Ovary (tissue), 9 donors: ENCODE measurements around the gene PTMS. TPM values are rescaled to one million over a fixed set of nuclear protein-coding genes. Genes with fewer than 3 reads are reported as not detected.

Experiments used
- DNase-seq, 5 donors: peaks; one replicate each; pipeline ENCODE4 v3.0.0-alpha.2; 2019 to 2020
- H3K27ac ChIP-seq, 2 donors: fragments of 200-600 bp; one replicate each; pipeline versions ENCODE4 v1.5.1 to v1.8.0; 2019 to 2022
- H3K27me3 ChIP-seq: fragments of 200-600 bp; one replicate; pipeline ENCODE4 v1.8.0; 2022
- H3K36me3 ChIP-seq: fragments of 200-600 bp; sonication (generic); one replicate; pipeline ENCODE4 v1.5.1; 2019
- H3K4me1 ChIP-seq: one replicate; pipeline ENCODE4 v1.8.1; 2013; ENCODE audit warnings: mild to moderate bottlenecking, moderate library complexity; ENCODE audit not compliant: insufficient read depth
- H3K4me3 ChIP-seq: fragments of 200-600 bp; sonication (generic); one replicate; pipeline ENCODE4 v1.5.1; 2017
- H3K9me3 ChIP-seq, 2 donors: fragments of 200-600 bp in 1 of 2; sonication (generic) in 1 of 2; one replicate each; pipeline versions ENCODE4 v1.5.1 to v1.8.1; 2013 to 2019; ENCODE audit warnings: mild to moderate bottlenecking in 1 of 2, moderate library complexity in 1 of 2
- CTCF ChIP-seq, 3 donors: fragments of 450-650 bp in 2 of 3; fragments of 200-600 bp in 1 of 3; IDR thresholded peaks; one replicate each; pipeline versions ENCODE4 v1.5.1 to v1.8.0; 2016 to 2022; ENCODE audit warnings: antibody characterized with exemption in 3 of 3, mild to moderate bottlenecking in 1 of 3
- EP300 ChIP-seq: sonication (generic); formaldehyde crosslinking; IDR thresholded peaks from one replicate; pipeline ENCODE4 v1.6.1; 2017; ENCODE audit warnings: antibody characterized with exemption
- POLR2A ChIP-seq: fragments of 450-650 bp; IDR thresholded peaks from one replicate; pipeline ENCODE4 v1.6.1; 2017; ENCODE audit warnings: antibody characterized with exemption, mild to moderate bottlenecking, moderate library complexity
- WGBS, 3 donors: extraction: QIAGEN DNeasy Blood & Tissue Kit in 1 of 3; methylation state at CpG; one replicate each; pipeline versions ENCODE4 v1.1.5 to v1.1.7; 2013 to 2017; 5-methylcytosine and 5-hydroxymethylcytosine counted together
- intact Hi-C, 4 donors: fragments of 100-400 bp; cut with DNase I; formaldehyde crosslinking; loops; one replicate each; pipeline versions ENCODE4 v1.11.0 to v1.15.1; 2022 to 2023
- polyA plus RNA-seq, 2 donors: library from polyadenylated mRNA; stranded (reverse); fragments of 200-250 nt in 1 of 2; fragments of 350-450 nt in 1 of 2; fragmentation: Illumina TruSeq in 1 of 2; extraction: RNeasy Lipid Tissue Mini Kit (QIAGEN cat#74804) in 1 of 2; gene quantifications; one replicate each; pipeline ENCODE4 v1.2.3, GENCODE V29; 2013 to 2014
- total RNA-seq, 7 donors: library from RNA; depleted of rRNA in 2 of 7; stranded (reverse); fragments of >200 nt in 2 of 7; fragmentation: NEBNext Ultra II Directional in 3 of 7; extraction: Animal tissue kit (Norgen Biotek cat#: 25700) in 3 of 7; gene quantifications; one replicate each; pipeline versions ENCODE4 v1.1.0 to v1.2.4, GENCODE V29; 2016 to 2023
- donor health status: DM: no; HTN: no; CAD: no; lungs with moderate emphysema.
- donor health status: DM: no; HTN: no; CAD: no.
- donor health status: Bipolar disorder and iron deficiency.
- donor health status: DM: yes; HTN: yes; CAD: no.
- donor health status: DM: no; HTN: no; CAD: no.
- donor health status: DM: yes; HTN: yes; CAD: no.

PTMS gene
- total and polyA plus RNA-seq, 9 donors: 100 to 1,013 (median 576) TPM

- no peaks in the 10 kb centered on the region for H3K9me3 ChIP-seq
- H3K4me1 ChIP-seq: peaks cover 6% of the 10 kb centered on the region
- no peak for DNase-seq
- WGBS, 3 donors: 68 to 81% (median 70%) methylated on average over 5 of the region's 5 CpGs
- H3K27ac ChIP-seq: no peak overlapping the region
- TF ChIP-seq POLR2A: no peak
- TF ChIP-seq EP300: no peak
- no peak for TF ChIP-seq CTCF (IDR thresholded peaks at IDR 0.05)
- H3K4me3 ChIP-seq: no peak overlapping the region
- H3K36me3 ChIP-seq: no peaks in the 10 kb centered on the region
- intact Hi-C loops: loop anchor here in 2 of 4 donors (5.0 kb wide), 2 partner anchors 38 to 83 kb away; no protein-coding TSS in a partner anchor
- no peaks in the 10 kb centered on the region for H3K27me3 ChIP-seq
Observed at GRCh38 chr12:6820166-6820565, 54.0 kb downstream of the PTMS start.

Other genes starting within 250 kb of the PTMS start
- 1,000 to 10,000 TPM in 5 of 7 donors, 100 to 1,000 TPM in 2; 661 to 1,442 (median 1,249) TPM for gene GAPDH, start 231.8 kb upstream of the PTMS start, total RNA-seq
- 1,000 to 10,000 TPM; 1,086 to 1,247 TPM for gene GAPDH, start 231.8 kb upstream of the PTMS start, polyA plus RNA-seq
- 10 to 100 TPM; 10.9 to 31.4 (median 22.9) TPM for gene IFFO1, start 210.3 kb upstream of the PTMS start, total RNA-seq
- gene IFFO1, start 210.3 kb upstream of the PTMS start, polyA plus RNA-seq: 10 to 100 TPM in 1 of 2 donors, 1 to 10 TPM in 1; 9.7 to 25.9 TPM
- 10 to 100 TPM; 11.6 to 46.9 (median 24.5) TPM for gene NOP2, start 198.1 kb upstream of the PTMS start, total RNA-seq
- gene NOP2, start 198.1 kb upstream of the PTMS start, polyA plus RNA-seq: 10 to 100 TPM; 11.6 to 31.2 TPM
- 100 to 1,000 TPM; 137 to 297 (median 227) TPM for gene CHD4, start 159.0 kb upstream of the PTMS start, total RNA-seq
- gene CHD4, start 159.0 kb upstream of the PTMS start, polyA plus RNA-seq: 100 to 1,000 TPM; 118 to 177 TPM
- 1 to 10 TPM in 6 of 7 donors, under 1 TPM in 1; 0.83 to 2.2 (median 1.3) TPM for gene LPAR5, start 130.4 kb upstream of the PTMS start, total RNA-seq
- gene LPAR5, start 130.4 kb upstream of the PTMS start, polyA plus RNA-seq: 1 to 10 TPM in 1 of 2 donors, under 1 TPM in 1; 0.57 to 2.6 TPM
- 1 to 10 TPM in 3 of 7 donors, under 1 TPM in 4; 0.30 to 2.5 (median 0.92) TPM for gene ACRBP, start 118.9 kb upstream of the PTMS start, total RNA-seq
- 1 to 10 TPM in 1 of 2 donors, under 1 TPM in 1; 0.54 to 2.9 TPM for gene ACRBP, start 118.9 kb upstream of the PTMS start, polyA plus RNA-seq
- gene ING4, start 103.2 kb upstream of the PTMS start, total RNA-seq: 10 to 100 TPM; 26.1 to 39.9 (median 35.0) TPM
- gene ING4, start 103.2 kb upstream of the PTMS start, polyA plus RNA-seq: 10 to 100 TPM; 64.9 to 90.0 TPM
- gene ZNF384, start 77.0 kb upstream of the PTMS start, total RNA-seq: 10 to 100 TPM; 22.1 to 64.9 (median 58.2) TPM
- gene ZNF384, start 77.0 kb upstream of the PTMS start, polyA plus RNA-seq: 10 to 100 TPM; 44.4 to 59.0 TPM
- 1 to 10 TPM in 2 of 7 donors, under 1 TPM in 4, not detected in 1; 0.11 to 3.1 (median 0.85) TPM for gene PIANP, start 65.5 kb upstream of the PTMS start, total RNA-seq
- 1 to 10 TPM; 1.2 to 3.9 TPM for gene PIANP, start 65.5 kb upstream of the PTMS start, polyA plus RNA-seq
- 10 to 100 TPM; 36.4 to 61.4 (median 48.4) TPM for gene COPS7A, start 42.3 kb upstream of the PTMS start, total RNA-seq
- gene COPS7A, start 42.3 kb upstream of the PTMS start, polyA plus RNA-seq: 10 to 100 TPM; 45.7 to 74.8 TPM
- gene MLF2, start 13.2 kb upstream of the PTMS start, total RNA-seq: 100 to 1,000 TPM in 6 of 7 donors, 10 to 100 TPM in 1; 64.1 to 162 (median 141) TPM
- 100 to 1,000 TPM; 130 to 138 TPM for gene MLF2, start 13.2 kb upstream of the PTMS start, polyA plus RNA-seq
- gene LAG3, start 6.2 kb downstream of the PTMS start, total RNA-seq: 10 to 100 TPM in 6 of 7 donors, 1 to 10 TPM in 1; 8.5 to 21.8 (median 16.0) TPM
- gene LAG3, start 6.2 kb downstream of the PTMS start, polyA plus RNA-seq: 10 to 100 TPM in 1 of 2 donors, 1 to 10 TPM in 1; 4.7 to 13.7 TPM
- 10 to 100 TPM in 4 of 7 donors, 1 to 10 TPM in 3; 2.1 to 12.5 (median 10.3) TPM for gene CD4, start 23.2 kb downstream of the PTMS start, total RNA-seq
- 10 to 100 TPM in 1 of 2 donors, 1 to 10 TPM in 1; 7.3 to 40.2 TPM for gene CD4, start 23.2 kb downstream of the PTMS start, polyA plus RNA-seq
- 10 to 100 TPM in 2 of 7 donors, 1 to 10 TPM in 4, under 1 TPM in 1; 0.60 to 12.0 (median 7.6) TPM for gene GPR162, start 55.5 kb downstream of the PTMS start, total RNA-seq
- 1 to 10 TPM; 1.2 to 9.0 TPM for gene GPR162, start 55.5 kb downstream of the PTMS start, polyA plus RNA-seq
- 10 to 100 TPM; 24.0 to 92.3 (median 70.2) TPM for gene P3H3, start 62.0 kb downstream of the PTMS start, total RNA-seq
- 10 to 100 TPM in 1 of 2 donors, 1 to 10 TPM in 1; 4.7 to 48.8 TPM for gene P3H3, start 62.0 kb downstream of the PTMS start, polyA plus RNA-seq
- gene GNB3, start 74.6 kb downstream of the PTMS start, total RNA-seq: 10 to 100 TPM in 5 of 7 donors, 1 to 10 TPM in 1, under 1 TPM in 1; 0.34 to 15.0 (median 11.0) TPM
- 1 to 10 TPM; 1.8 to 7.8 TPM for gene GNB3, start 74.6 kb downstream of the PTMS start, polyA plus RNA-seq
- gene CDCA3, start 84.9 kb downstream of the PTMS start, total RNA-seq: 1 to 10 TPM in 2 of 7 donors, under 1 TPM in 5; 0.18 to 1.6 (median 0.74) TPM
- gene CDCA3, start 84.9 kb downstream of the PTMS start, polyA plus RNA-seq: 1 to 10 TPM in 1 of 2 donors, under 1 TPM in 1; 0.68 to 1.6 TPM
- gene USP5, start 85.8 kb downstream of the PTMS start, total RNA-seq: 10 to 100 TPM; 13.9 to 84.3 (median 63.0) TPM
- gene USP5, start 85.8 kb downstream of the PTMS start, polyA plus RNA-seq: 10 to 100 TPM; 23.7 to 30.1 TPM
- gene TPI1, start 101.2 kb downstream of the PTMS start, total RNA-seq: 100 to 1,000 TPM; 136 to 443 (median 295) TPM
- gene TPI1, start 101.2 kb downstream of the PTMS start, polyA plus RNA-seq: 100 to 1,000 TPM; 267 to 594 TPM
- gene SPSB2, start 106.9 kb downstream of the PTMS start, total RNA-seq: 10 to 100 TPM in 3 of 7 donors, 1 to 10 TPM in 4; 5.8 to 14.7 (median 8.5) TPM
- gene SPSB2, start 106.9 kb downstream of the PTMS start, polyA plus RNA-seq: 1 to 10 TPM in 1 of 2 donors, under 1 TPM in 1; 0.38 to 8.1 TPM
- 10 to 100 TPM; 13.9 to 67.6 (median 16.7) TPM for gene LRRC23, start 138.5 kb downstream of the PTMS start, total RNA-seq
- gene LRRC23, start 138.5 kb downstream of the PTMS start, polyA plus RNA-seq: 10 to 100 TPM; 11.2 to 16.5 TPM
- gene ENO2, start 148.2 kb downstream of the PTMS start, total RNA-seq: 10 to 100 TPM in 5 of 7 donors, 1 to 10 TPM in 2; 8.3 to 22.3 (median 11.5) TPM
- 10 to 100 TPM in 1 of 2 donors, 1 to 10 TPM in 1; 5.0 to 19.4 TPM for gene ENO2, start 148.2 kb downstream of the PTMS start, polyA plus RNA-seq
- gene ATN1, start 161.6 kb downstream of the PTMS start, total RNA-seq: 100 to 1,000 TPM in 5 of 7 donors, 10 to 100 TPM in 2; 73.9 to 324 (median 206) TPM
- 100 to 1,000 TPM in 1 of 2 donors, 10 to 100 TPM in 1; 41.6 to 179 TPM for gene ATN1, start 161.6 kb downstream of the PTMS start, polyA plus RNA-seq
- not detected for gene RNU7-1, start 177.5 kb downstream of the PTMS start, total RNA-seq
- gene RNU7-1, start 177.5 kb downstream of the PTMS start, polyA plus RNA-seq: not detected
- 1,000 to 10,000 TPM in 1 of 7 donors, 100 to 1,000 TPM in 6; 457 to 1,838 (median 633) TPM for gene C12orf57, start 177.7 kb downstream of the PTMS start, total RNA-seq
- gene C12orf57, start 177.7 kb downstream of the PTMS start, polyA plus RNA-seq: 1,000 to 10,000 TPM in 1 of 2 donors, 10 to 100 TPM in 1; 40.3 to 1,266 TPM
- gene PTPN6, start 185.0 kb downstream of the PTMS start, total RNA-seq: 10 to 100 TPM in 3 of 7 donors, 1 to 10 TPM in 4; 4.6 to 19.8 (median 9.8) TPM
- gene PTPN6, start 185.0 kb downstream of the PTMS start, polyA plus RNA-seq: 10 to 100 TPM in 1 of 2 donors, 1 to 10 TPM in 1; 6.9 to 25.3 TPM
- 100 to 1,000 TPM; 220 to 324 (median 269) TPM for gene PHB2, start 204.3 kb downstream of the PTMS start, total RNA-seq
- 100 to 1,000 TPM; 129 to 285 TPM for gene PHB2, start 204.3 kb downstream of the PTMS start, polyA plus RNA-seq
- gene EMG1, start 204.6 kb downstream of the PTMS start, total RNA-seq: 10 to 100 TPM; 25.6 to 54.7 (median 41.0) TPM
- 10 to 100 TPM; 21.5 to 39.5 TPM for gene EMG1, start 204.6 kb downstream of the PTMS start, polyA plus RNA-seq